ENCODE results near the gene PRR19.

Gene PRR19

GRCh38 chr19:42269478-42270345 is 32.2 kb upstream of the PRR19 start:
- H3K27ac ChIP-seq = peak overlapping the region; percentile 89

GRCh38 chr19:42270346-42271044 is 31.4 kb upstream of the PRR19 start:
- peak overlapping the region; percentile 89 for H3K27ac ChIP-seq
- TF ChIP-seq CTCF (conservative IDR thresholded peaks at IDR 0.05) (no peak), ZFX (IDR thresholded peaks at IDR 0.05) (no peak)

More at GRCh38 chr19:42269478-42270345, 32.2 kb upstream of the PRR19 start:
- TF ChIP-seq CTCF (conservative IDR thresholded peaks at IDR 0.05) = no peak
- TF ChIP-seq ZFX (IDR thresholded peaks at IDR 0.05) = no peak

- no peak for TF ChIP-seq ZFX (IDR thresholded peaks at IDR 0.05)
- no peak for TF ChIP-seq CTCF (conservative IDR thresholded peaks at IDR 0.05)
- peak overlapping the region; percentile 89; the same call in 1 of the 2 replicates for H3K27ac ChIP-seq
Measured at GRCh38 chr19:42271045-42271419, 30.9 kb upstream of the PRR19 start.

DNA sequence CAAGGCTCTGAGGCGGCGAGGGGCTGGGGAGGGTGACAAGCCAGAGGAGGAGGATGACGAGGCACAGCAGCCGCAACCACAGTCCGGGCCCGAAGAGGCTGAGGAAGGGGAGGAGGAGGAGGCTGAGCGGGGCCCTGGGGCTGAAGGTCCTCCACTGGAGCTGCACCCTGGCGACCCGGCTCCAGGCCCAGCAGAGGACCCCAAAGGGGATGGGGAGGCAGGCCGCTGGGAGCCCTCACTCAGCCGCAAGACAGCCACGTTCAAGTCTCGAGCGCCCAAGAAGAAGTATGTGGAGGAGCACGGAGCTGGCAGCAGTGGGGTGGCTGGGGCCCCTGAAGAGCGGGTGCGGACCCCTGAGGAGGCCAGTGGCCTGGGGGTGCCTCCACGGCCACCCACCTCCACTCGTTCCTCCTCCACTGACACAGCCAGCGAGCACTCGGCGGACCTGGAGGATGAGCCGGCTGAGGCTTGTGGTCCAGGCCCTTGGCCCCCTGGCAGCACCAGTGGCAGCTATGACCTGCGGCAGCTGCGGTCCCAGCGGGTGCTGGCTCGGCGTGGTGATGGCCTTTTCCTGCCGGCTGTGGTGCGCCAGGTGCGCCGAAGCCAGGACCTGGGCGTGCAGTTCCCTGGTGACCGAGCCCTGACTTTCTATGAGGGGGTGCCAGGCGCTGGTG is 29.9 kb upstream of the PRR19 start:
- no peak overlapping the region; the same call in 1 of the 2 replicates for H3K27ac ChIP-seq
- no peak for TF ChIP-seq CTCF (conservative IDR thresholded peaks at IDR 0.05)
- no peak for TF ChIP-seq ZFX (IDR thresholded peaks at IDR 0.05)

- no peak overlapping the region for H3K27ac ChIP-seq
- TF ChIP-seq ZFX (IDR thresholded peaks at IDR 0.05) (no peak), CTCF (conservative IDR thresholded peaks at IDR 0.05) (no peak)
Measured at GRCh38 chr19:42272535-42272897, 29.4 kb upstream of the PRR19 start.

- H3K27ac ChIP-seq = no peak overlapping the region
- no peak for TF ChIP-seq CTCF (conservative IDR thresholded peaks at IDR 0.05)
- TF ChIP-seq ZFX (IDR thresholded peaks at IDR 0.05) = no peak
Measured at GRCh38 chr19:42272989-42273406, 28.9 kb upstream of the PRR19 start.

All from C4-2B (cell line).